Measurements from ENCODE around the gene LRIT2. TPM values are rescaled to one million over a fixed set of nuclear protein-coding genes. Genes with fewer than 3 reads are reported as not detected.

Gene LRIT2
- total RNA-seq, 1 experiment from 2014 or later = not detected

DNA sequence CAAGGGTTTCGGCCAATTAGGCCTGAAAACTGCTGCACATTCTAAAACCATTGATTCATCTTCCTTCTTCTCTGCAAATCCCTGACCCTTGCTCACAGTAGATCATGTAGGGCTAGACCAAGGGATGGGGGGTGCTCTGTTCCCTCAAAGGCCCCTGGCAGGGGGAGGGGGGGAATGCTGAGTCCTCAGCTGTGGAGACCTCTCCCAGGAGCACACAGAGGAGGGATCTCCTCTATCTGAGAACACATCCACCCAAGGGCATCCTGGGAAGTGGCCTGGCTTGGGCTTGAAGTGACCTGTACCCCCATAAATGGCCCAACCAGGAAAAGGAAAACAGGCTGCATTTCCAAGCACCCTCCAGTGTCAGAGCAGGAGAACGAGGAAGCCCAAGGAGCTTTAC lies 32.0 kb downstream of the LRIT2 start:
- no peaks in the 10 kb centered on the region for H3K79me2 ChIP-seq (ENCODE audit: insufficient read depth, low read length)
- Mint-ChIP-seq H3K27ac (no peak overlapping the region), H3K4me3 (no peak overlapping the region), H3K9me3 (no peaks in the 10 kb centered on the region; a peak in 1 of 5 replicates), H3K27me3 (ENCODE audit: low read depth) (peaks cover 67% of the 10 kb centered on the region), H3K36me3 (ENCODE audit: insufficient read depth in 1 of 3, low read depth in 3 of 3) (peaks cover 0 to under 1% (median 0%) of the 10 kb centered on the region in 3 experiments; a peak in 3 of 7 replicates), H3K4me1 (peaks cover 7 to 9% of the 10 kb centered on the region in 2 experiments)
- no peak overlapping the region for H2BK120ac ChIP-seq (ENCODE audit: low read depth, low read length, poor library complexity, severe bottlenecking)
- H3K9me3 ChIP-seq (ENCODE audit: control insufficient read depth, low read depth, low read length) = no peaks in the 10 kb centered on the region
- H2BK20ac ChIP-seq (ENCODE audit: low read depth, low read length, poor library complexity, severe bottlenecking) = no peak overlapping the region
- H3K56ac ChIP-seq (ENCODE audit: insufficient read length, low read depth, low read length) = no peak overlapping the region
- H3K4me1 ChIP-seq (ENCODE audit: insufficient read depth, low read length) = no peaks in the 10 kb centered on the region; the same call in 1 of the 2 replicates
- H3K23ac ChIP-seq (ENCODE audit: insufficient read length, low read depth, low read length) = no peak overlapping the region
- no peak overlapping the region for H3K18ac ChIP-seq (ENCODE audit: insufficient read length, low read depth, low read length)
- no peak overlapping the region for H2AFZ ChIP-seq (ENCODE audit: low read length)
- no peak overlapping the region for H3K4ac ChIP-seq (ENCODE audit: low read depth, low read length)
- no peak overlapping the region for H2BK5ac ChIP-seq (ENCODE audit: insufficient read length, low read length)
- peaks cover 12% of the 10 kb centered on the region for H3K23me2 ChIP-seq (ENCODE audit: insufficient read length, low read depth, low read length, poor library complexity, severe bottlenecking)
- H3K14ac ChIP-seq (ENCODE audit: insufficient read depth, low read length) = no peak overlapping the region
- peaks cover 17% of the 10 kb centered on the region for H3K27me3 ChIP-seq (ENCODE audit: insufficient read depth, low read length)
- no peak overlapping the region for H4K5ac ChIP-seq (ENCODE audit: insufficient read length, low read depth, low read length)
- no peak overlapping the region for H3T11ph ChIP-seq (ENCODE audit: low read length)
- no peak for DNase-seq
- no peak overlapping the region for H3K27ac ChIP-seq (ENCODE audit: insufficient read length, low read depth, low read length)
- WGBS (ENCODE audit: extremely low coverage, insufficient read length, low lambda C conversion rate) = no CpG with 5 or more reads among the region's 2 CpGs
- no peak overlapping the region for H3K4me2 ChIP-seq (ENCODE audit: insufficient read depth, insufficient read length, low read length)
- no peak overlapping the region for H4K91ac ChIP-seq (ENCODE audit: insufficient read length, low read depth, low read length)
- no peak overlapping the region for H2AK5ac ChIP-seq (ENCODE audit: insufficient read length, low read length)
- no peak overlapping the region for H4K8ac ChIP-seq (replicated peaks; ENCODE audit: insufficient read length, low read depth, low read length)
- H3K79me1 ChIP-seq (ENCODE audit: insufficient read depth, low read depth, low read length, poor library complexity, severe bottlenecking) = no peaks in the 10 kb centered on the region
- no peaks in the 10 kb centered on the region for H4K20me1 ChIP-seq (ENCODE audit: control insufficient read depth, insufficient read depth, insufficient read length)
- H3K9ac ChIP-seq (ENCODE audit: extremely low read depth, insufficient read length, low read length) = no peak overlapping the region
- H2BK12ac ChIP-seq (ENCODE audit: insufficient read length, low read depth, low read length) = no peak overlapping the region
- H2BK15ac ChIP-seq (ENCODE audit: low read depth, low read length) = no peak overlapping the region
- TF ChIP-seq, protein P1, sequence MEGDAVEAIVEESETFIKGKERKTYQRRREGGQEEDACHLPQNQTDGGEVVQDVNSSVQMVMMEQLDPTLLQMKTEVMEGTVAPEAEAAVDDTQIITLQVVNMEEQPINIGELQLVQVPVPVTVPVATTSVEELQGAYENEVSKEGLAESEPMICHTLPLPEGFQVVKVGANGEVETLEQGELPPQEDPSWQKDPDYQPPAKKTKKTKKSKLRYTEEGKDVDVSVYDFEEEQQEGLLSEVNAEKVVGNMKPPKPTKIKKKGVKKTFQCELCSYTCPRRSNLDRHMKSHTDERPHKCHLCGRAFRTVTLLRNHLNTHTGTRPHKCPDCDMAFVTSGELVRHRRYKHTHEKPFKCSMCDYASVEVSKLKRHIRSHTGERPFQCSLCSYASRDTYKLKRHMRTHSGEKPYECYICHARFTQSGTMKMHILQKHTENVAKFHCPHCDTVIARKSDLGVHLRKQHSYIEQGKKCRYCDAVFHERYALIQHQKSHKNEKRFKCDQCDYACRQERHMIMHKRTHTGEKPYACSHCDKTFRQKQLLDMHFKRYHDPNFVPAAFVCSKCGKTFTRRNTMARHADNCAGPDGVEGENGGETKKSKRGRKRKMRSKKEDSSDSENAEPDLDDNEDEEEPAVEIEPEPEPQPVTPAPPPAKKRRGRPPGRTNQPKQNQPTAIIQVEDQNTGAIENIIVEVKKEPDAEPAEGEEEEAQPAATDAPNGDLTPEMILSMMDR (conservative IDR thresholded peaks at IDR 0.05) = no peak

All from H9 (cell line).